ENCODE results near the gene DERL2.

GRCh38 chr17:5532581-5532980 is 46.6 kb upstream of the DERL2 start:
- TF ChIP-seq TAF1 (IDR thresholded peaks at IDR 0.05; ENCODE audit: borderline replicate concordance, low read depth, low read length) (no peak), POLR2A (IDR thresholded peaks at IDR 0.05; ENCODE audit: low read depth, low read length) (no peak), POLR2AphosphoS5 (IDR thresholded peaks at IDR 0.05; ENCODE audit: low read depth, low read length) (no peak)
